Activated T-cell treated with anti-CD3 and anti-CD28 coated beads, Interleukin-2, amount 50 U/mL, for 4 hours (primary cell): ENCODE measurements around the gene ANAPC15. TPM values are rescaled to one million over a fixed set of nuclear protein-coding genes. Genes with fewer than 3 reads are reported as not detected.

Experiments
- ATAC-seq, 2 donors: fragments of 200-7000 bp; cut with Tn5 transposase; one replicate each; pipeline ENCODE4 v1.10.0; 2021
- DNase-seq: peaks from one replicate; pipeline ENCODE4 v3.0.0-alpha.2; 2020
- H3K27me3 Mint-ChIP-seq: one replicate; pipeline ENCODE4 v1.8.0; 2021; ENCODE audit warnings: low read depth, mixed read lengths
- H3K36me3 Mint-ChIP-seq: one replicate; pipeline ENCODE4 v1.8.0; 2022; ENCODE audit warnings: mixed read lengths; ENCODE audit not compliant: insufficient read depth
- H3K4me1 Mint-ChIP-seq: one replicate; pipeline ENCODE4 v1.8.0; 2021; ENCODE audit warnings: low read depth, mixed read lengths
- H3K4me3 Mint-ChIP-seq: one replicate; pipeline ENCODE4 v1.8.0; 2021; ENCODE audit warnings: mild to moderate bottlenecking, moderate library complexity, mixed read lengths
- H3K9me3 Mint-ChIP-seq: one replicate; pipeline ENCODE4 v1.8.0; 2021; ENCODE audit warnings: mixed read lengths
- total RNA-seq, 3 donors: library from RNA; stranded (reverse); gene quantifications; one replicate each; pipeline ENCODE4 v1.2.1, GENCODE V29; 2021

Gene ANAPC15
- total RNA-seq, 3 donors from 2014 or later, result 56.2 to 68.9 (median 58.9) TPM

- DNase-seq (no peak), ATAC-seq (no peak)
- H3K4me1 Mint-ChIP-seq, result peaks cover 21% of the 10 kb centered on the region
- H3K9me3 Mint-ChIP-seq, result no peaks in the 10 kb centered on the region
- peaks cover 6% of the 10 kb centered on the region for H3K36me3 Mint-ChIP-seq
- peaks cover 2% of the 10 kb centered on the region for H3K27me3 Mint-ChIP-seq
- H3K4me3 Mint-ChIP-seq, result no peak overlapping the region
Measured at GRCh38 chr11:72114570-72114969, 2.1 kb upstream of the ANAPC15 start.

GRCh38 chr11:72112978-72113808, 698 bp upstream of the ANAPC15 start:
- ATAC-seq (no peak), DNase-seq (no peak)
- peak overlapping the region; percentile 96 for H3K4me3 Mint-ChIP-seq
- H3K27me3 Mint-ChIP-seq, result peaks cover 2% of the 10 kb centered on the region
- no peaks in the 10 kb centered on the region for H3K9me3 Mint-ChIP-seq
- peaks cover 21% of the 10 kb centered on the region for H3K4me1 Mint-ChIP-seq
- H3K36me3 Mint-ChIP-seq, result peaks cover 6% of the 10 kb centered on the region

- peaks cover 16% of the 10 kb centered on the region for H3K36me3 Mint-ChIP-seq
- H3K9me3 Mint-ChIP-seq, result no peaks in the 10 kb centered on the region
- no peak for DNase-seq
- H3K4me1 Mint-ChIP-seq, result peaks cover 25% of the 10 kb centered on the region
- H3K27me3 Mint-ChIP-seq, result no peaks in the 10 kb centered on the region
- H3K4me3 Mint-ChIP-seq, result peak overlapping the region; percentile 96
- ATAC-seq, result no peak
Measured at GRCh38 chr11:72111300-72112142, 974 bp downstream of the ANAPC15 start.

GRCh38 chr11:72105888-72106287, 6.6 kb downstream of the ANAPC15 start, which contains the start of gene TOMT:
TOMT (plus strand) TSS chr11:72105924; CDS start chr11:72105952, 28 bp downstream.
- no peak for DNase-seq
- H3K9me3 Mint-ChIP-seq, result no peaks in the 10 kb centered on the region
- ATAC-seq, result no peak
- no peaks in the 10 kb centered on the region for H3K27me3 Mint-ChIP-seq
- H3K36me3 Mint-ChIP-seq, result peaks cover 18% of the 10 kb centered on the region
- H3K4me1 Mint-ChIP-seq, result peaks cover 37% of the 10 kb centered on the region
- H3K4me3 Mint-ChIP-seq, result no peak within 1 kb of the TSS

GRCh38 chr11:72103754-72104167, 8.7 kb downstream of the ANAPC15 start:
- Mint-ChIP-seq H3K27me3 (no peaks in the 10 kb centered on the region), H3K4me1 (peaks cover 43% of the 10 kb centered on the region), H3K36me3 (peaks cover 12% of the 10 kb centered on the region), H3K9me3 (no peaks in the 10 kb centered on the region), H3K4me3 (peak overlapping the region; percentile 90)
- ATAC-seq (no peak), DNase-seq (no peak)

DNA sequence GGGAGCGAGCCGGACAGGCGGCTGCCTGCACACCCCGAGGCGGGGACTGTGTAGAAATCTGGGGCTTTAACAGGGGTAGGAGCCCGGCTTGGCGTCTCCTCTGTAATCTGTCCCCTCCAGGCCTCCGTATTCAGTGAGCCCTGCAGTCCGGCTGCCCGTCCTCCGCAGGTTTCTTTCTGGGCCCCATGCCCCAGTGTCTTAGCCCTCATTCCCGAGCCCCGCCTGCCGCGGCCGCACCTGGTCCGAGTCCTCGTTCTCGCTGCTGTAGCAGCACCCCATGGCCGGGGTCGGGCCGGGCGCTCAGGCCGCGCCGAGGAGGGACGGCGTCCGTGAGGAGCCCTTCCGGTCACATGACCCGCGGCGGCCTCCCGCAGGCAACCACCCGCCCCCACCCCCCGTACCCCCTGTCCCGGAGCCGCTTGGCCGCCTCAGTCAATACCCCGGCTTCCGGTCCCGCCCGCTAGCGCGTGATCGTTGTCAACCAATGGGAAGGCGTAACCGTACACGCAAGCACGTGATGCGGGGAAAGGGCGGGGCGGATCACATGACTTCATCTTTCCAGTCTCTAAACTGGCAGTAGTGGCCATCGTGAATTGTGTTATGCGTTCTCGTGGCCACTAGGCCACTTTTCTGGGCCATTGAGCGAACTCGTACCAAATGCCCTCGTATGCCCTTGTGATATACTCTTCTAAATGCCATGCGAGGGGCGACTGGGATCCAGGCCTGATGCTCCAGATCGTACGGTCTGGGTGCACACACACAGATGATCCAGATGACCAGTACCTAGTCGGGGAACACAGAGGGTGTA, 9.3 kb downstream of the ANAPC15 start, which contains the start of gene LAMTOR1:
TSS of gene LAMTOR1 (minus strand) at position 352 of the 808 bp plus-strand sequence. CDS start at position 279, 73 bp downstream.
- DNase-seq (peak; percentile 95), ATAC-seq (peak; percentile 98)
- H3K9me3 Mint-ChIP-seq, result no peaks in the 10 kb centered on the region
- H3K4me3 Mint-ChIP-seq, result peak within 1 kb of the TSS; percentile 90
- peaks cover 14% of the 10 kb centered on the region for H3K36me3 Mint-ChIP-seq
- peaks cover 43% of the 10 kb centered on the region for H3K4me1 Mint-ChIP-seq
- H3K27me3 Mint-ChIP-seq, result no peaks in the 10 kb centered on the region

GRCh38 chr11:72102631-72102945, 9.9 kb downstream of the ANAPC15 start:
- H3K9me3 Mint-ChIP-seq, result no peaks in the 10 kb centered on the region
- H3K36me3 Mint-ChIP-seq, result peaks cover 12% of the 10 kb centered on the region
- no peak for DNase-seq
- H3K4me1 Mint-ChIP-seq, result peaks cover 43% of the 10 kb centered on the region
- no peaks in the 10 kb centered on the region for H3K27me3 Mint-ChIP-seq
- H3K4me3 Mint-ChIP-seq, result peak overlapping the region; percentile 90
- peak; percentile 8 to 11 for ATAC-seq

DNA sequence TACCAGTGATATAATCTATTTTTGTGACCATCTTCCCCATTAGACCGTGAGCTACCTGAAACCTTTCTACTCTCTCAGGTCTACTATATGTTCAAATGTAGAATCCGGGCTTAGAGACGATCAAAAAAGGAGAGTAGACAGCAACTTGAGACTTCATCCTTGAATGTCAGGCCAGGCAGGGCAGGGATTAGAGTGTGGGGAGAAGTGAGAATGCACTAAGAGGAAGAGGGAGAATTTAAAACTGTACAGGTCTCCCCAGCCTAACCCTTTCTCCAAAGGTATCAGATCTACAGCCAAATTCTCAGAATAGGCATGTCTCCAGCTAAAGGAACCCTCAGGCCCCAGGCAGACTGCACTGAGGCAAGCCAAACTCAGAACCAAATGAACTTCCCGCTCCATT, 10.3 kb downstream of the ANAPC15 start:
- H3K27me3 Mint-ChIP-seq, result no peaks in the 10 kb centered on the region
- ATAC-seq (no peak), DNase-seq (no peak)
- H3K4me3 Mint-ChIP-seq, result peak overlapping the region; percentile 90
- H3K4me1 Mint-ChIP-seq, result peaks cover 40% of the 10 kb centered on the region
- no peaks in the 10 kb centered on the region for H3K9me3 Mint-ChIP-seq
- peaks cover 9% of the 10 kb centered on the region for H3K36me3 Mint-ChIP-seq

GRCh38 chr11:72100462-72100861, 12.0 kb downstream of the ANAPC15 start:
- DNase-seq (no peak), ATAC-seq (no peak)
- peaks cover 13% of the 10 kb centered on the region for H3K36me3 Mint-ChIP-seq
- H3K27me3 Mint-ChIP-seq, result no peaks in the 10 kb centered on the region
- H3K4me3 Mint-ChIP-seq, result no peak overlapping the region
- H3K4me1 Mint-ChIP-seq, result peaks cover 39% of the 10 kb centered on the region
- H3K9me3 Mint-ChIP-seq, result no peaks in the 10 kb centered on the region

DNA sequence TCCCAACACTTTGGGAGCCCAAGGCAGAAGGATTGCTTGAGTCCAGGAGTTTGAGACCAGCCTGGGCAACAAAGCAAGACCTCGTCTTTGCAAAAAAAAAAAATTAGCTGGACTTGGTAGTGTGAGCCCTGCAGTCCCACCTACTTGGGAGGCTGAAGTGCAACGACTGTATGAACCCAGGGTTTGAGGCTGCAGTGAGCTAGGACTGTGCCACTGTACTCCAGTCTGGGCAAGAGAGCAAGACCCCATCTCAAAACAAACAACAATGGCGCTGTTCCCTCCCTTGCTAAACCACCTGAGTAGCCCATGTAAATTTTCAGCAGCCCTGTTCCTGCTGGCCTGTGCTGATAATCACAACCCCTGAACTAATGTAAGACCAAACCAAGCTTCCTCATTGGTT, 12.5 kb downstream of the ANAPC15 start:
- Mint-ChIP-seq H3K4me1 (peaks cover 37% of the 10 kb centered on the region), H3K36me3 (peaks cover 11% of the 10 kb centered on the region), H3K9me3 (no peaks in the 10 kb centered on the region), H3K27me3 (no peaks in the 10 kb centered on the region), H3K4me3 (no peak overlapping the region)
- no peak for DNase-seq
- ATAC-seq, result no peak

DNA sequence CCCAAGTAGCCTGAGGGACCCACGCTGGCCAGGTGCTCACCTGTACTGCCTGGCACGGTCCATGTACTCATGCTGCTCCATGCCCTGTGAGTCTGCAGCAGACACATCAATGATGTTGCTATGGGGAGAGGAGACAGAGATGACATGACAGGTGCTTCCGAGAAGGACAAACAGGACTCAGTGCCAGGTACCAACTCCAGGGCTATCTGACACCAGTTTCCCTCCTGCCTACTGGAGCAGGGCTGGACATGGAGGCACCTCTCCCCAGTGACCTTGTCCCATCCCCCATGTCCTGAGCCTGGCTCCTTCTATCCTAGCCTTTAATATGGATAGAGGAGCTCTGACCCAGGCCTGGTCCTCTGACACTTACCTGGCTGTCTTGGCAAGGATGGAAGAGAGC, 13.8 kb downstream of the ANAPC15 start:
- Mint-ChIP-seq H3K4me1 (peaks cover 28% of the 10 kb centered on the region), H3K27me3 (no peaks in the 10 kb centered on the region), H3K9me3 (no peaks in the 10 kb centered on the region), H3K36me3 (peaks cover 11% of the 10 kb centered on the region), H3K4me3 (no peak overlapping the region)
- no peak for DNase-seq
- no peak for ATAC-seq

GRCh38 chr11:72091292-72091691, 21.2 kb downstream of the ANAPC15 start:
- DNase-seq, result peak; percentile 68
- Mint-ChIP-seq H3K4me3 (no peak overlapping the region), H3K36me3 (no peaks in the 10 kb centered on the region), H3K27me3 (no peaks in the 10 kb centered on the region), H3K4me1 (peaks cover 13% of the 10 kb centered on the region), H3K9me3 (no peaks in the 10 kb centered on the region)
- ATAC-seq, result peak; percentile 92 to 93

GRCh38 chr11:72088076-72088808, 24.3 kb downstream of the ANAPC15 start:
- Mint-ChIP-seq H3K36me3 (peaks cover 4% of the 10 kb centered on the region), H3K4me1 (peaks cover 13% of the 10 kb centered on the region), H3K4me3 (no peak overlapping the region), H3K27me3 (no peaks in the 10 kb centered on the region), H3K9me3 (no peaks in the 10 kb centered on the region)
- DNase-seq (no peak), ATAC-seq (peak in 1 of 2 donors; percentile 33)
